ENCODE data around the gene PPP1R3A.
"Not testable (repeated sequence)": the region's sequence is repeated elsewhere in the genome, so short reads cannot be mapped to it uniquely, and the experiment has no call there.

PPP1R3A gene, protein sequence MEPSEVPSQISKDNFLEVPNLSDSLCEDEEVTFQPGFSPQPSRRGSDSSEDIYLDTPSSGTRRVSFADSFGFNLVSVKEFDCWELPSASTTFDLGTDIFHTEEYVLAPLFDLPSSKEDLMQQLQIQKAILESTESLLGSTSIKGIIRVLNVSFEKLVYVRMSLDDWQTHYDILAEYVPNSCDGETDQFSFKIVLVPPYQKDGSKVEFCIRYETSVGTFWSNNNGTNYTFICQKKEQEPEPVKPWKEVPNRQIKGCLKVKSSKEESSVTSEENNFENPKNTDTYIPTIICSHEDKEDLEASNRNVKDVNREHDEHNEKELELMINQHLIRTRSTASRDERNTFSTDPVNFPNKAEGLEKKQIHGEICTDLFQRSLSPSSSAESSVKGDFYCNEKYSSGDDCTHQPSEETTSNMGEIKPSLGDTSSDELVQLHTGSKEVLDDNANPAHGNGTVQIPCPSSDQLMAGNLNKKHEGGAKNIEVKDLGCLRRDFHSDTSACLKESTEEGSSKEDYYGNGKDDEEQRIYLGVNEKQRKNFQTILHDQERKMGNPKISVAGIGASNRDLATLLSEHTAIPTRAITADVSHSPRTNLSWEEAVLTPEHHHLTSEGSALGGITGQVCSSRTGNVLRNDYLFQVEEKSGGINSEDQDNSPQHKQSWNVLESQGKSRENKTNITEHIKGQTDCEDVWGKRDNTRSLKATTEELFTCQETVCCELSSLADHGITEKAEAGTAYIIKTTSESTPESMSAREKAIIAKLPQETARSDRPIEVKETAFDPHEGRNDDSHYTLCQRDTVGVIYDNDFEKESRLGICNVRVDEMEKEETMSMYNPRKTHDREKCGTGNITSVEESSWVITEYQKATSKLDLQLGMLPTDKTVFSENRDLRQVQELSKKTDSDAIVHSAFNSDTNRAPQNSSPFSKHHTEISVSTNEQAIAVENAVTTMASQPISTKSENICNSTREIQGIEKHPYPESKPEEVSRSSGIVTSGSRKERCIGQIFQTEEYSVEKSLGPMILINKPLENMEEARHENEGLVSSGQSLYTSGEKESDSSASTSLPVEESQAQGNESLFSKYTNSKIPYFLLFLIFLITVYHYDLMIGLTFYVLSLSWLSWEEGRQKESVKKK

GRCh38 chr7:113918946-113919345 is at the start of gene PPP1R3A:
Gene PPP1R3A (minus strand): TSS chr7:113919009. CDS start chr7:113918996, 13 bp downstream.
- DNase-seq (ENCODE audit: low spot score), result no peak

DNA sequence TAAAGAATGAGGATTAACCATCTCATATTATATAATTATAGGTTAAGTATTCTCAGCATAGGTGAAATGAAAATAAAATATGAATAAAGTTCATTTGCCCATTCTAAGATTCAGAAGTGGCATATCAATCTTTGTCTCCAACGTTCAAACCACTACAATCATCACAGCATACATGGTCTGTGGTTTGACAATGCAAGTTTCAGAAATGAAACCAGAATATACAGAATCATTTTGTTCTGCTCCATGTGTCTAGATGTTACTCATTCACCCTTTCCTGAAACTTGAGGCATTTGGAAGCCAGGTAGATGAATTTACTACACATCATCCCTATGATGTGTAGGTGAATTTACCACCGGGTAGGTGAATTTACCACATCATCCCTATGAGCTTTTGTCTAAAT is 44.5 kb upstream of the PPP1R3A start:
- no peak for DNase-seq (ENCODE audit: low spot score)

GRCh38 chr7:113959910-113960309 is 41.1 kb upstream of the PPP1R3A start:
- no peak for DNase-seq (ENCODE audit: low spot score)

- DNase-seq (ENCODE audit: low spot score), result no peak
Observed at GRCh38 chr7:113955157-113955556, 36.3 kb upstream of the PPP1R3A start.

DNA sequence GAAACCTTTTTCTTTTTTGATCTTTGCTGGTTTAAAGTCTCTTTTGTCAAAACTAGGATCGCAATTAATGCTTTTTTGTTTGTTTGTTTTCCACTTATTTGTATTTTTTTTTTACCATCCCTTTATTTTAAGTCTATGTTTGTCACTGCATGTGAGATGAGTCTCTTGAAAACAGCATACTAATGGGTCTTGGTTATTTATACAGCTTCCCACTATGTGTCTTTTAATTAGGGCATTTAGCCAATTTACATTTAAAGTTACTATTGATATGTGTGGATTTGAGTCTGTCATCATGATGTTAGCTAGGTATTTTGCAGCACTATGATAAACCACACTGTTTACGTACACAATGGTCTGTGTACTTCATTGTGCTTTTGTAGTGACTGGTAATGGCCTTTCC is 34.7 kb upstream of the PPP1R3A start:
- DNase-seq (ENCODE audit: low spot score), result no peak

- no peak for DNase-seq (ENCODE audit: low spot score)
Observed at GRCh38 chr7:113945018-113945938, 26.5 kb upstream of the PPP1R3A start.

DNA sequence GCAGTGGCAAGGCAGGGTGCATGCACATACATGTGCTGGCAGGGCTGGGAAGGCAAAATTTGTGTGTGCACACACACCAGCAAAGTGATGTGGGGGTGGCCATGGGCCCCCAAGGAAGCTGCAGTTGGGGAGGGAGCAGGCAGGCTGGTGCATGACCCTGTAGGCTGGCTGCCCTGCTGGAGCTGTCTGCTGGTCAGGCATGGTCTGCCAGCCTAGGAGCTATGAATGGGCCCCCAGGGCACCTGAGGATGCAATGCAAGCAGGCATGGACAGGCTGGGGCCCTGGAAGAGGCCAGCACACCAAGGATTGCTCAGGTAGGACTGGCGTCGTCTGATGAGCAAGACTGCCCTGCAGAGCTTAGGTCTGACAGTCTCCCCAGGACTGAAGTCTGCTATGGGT is 18.2 kb upstream of the PPP1R3A start:
- no peak for DNase-seq (ENCODE audit: low spot score)

- no peak for DNase-seq (ENCODE audit: low spot score)
Observed at GRCh38 chr7:113936535-113936934, 17.7 kb upstream of the PPP1R3A start.

GRCh38 chr7:113929389-113929788 is 10.6 kb upstream of the PPP1R3A start:
- not testable (repeated sequence) for DNase-seq (ENCODE audit: low spot score)

GRCh38 chr7:113928112-113928511 is 9.3 kb upstream of the PPP1R3A start:
- no peak for DNase-seq (ENCODE audit: low spot score)

- DNase-seq (ENCODE audit: low spot score), result no peak
Observed at GRCh38 chr7:113922049-113922448, 3.2 kb upstream of the PPP1R3A start.

GRCh38 chr7:113921363-113921762 is 2.6 kb upstream of the PPP1R3A start:
- DNase-seq (ENCODE audit: low spot score), result no peak

DNA sequence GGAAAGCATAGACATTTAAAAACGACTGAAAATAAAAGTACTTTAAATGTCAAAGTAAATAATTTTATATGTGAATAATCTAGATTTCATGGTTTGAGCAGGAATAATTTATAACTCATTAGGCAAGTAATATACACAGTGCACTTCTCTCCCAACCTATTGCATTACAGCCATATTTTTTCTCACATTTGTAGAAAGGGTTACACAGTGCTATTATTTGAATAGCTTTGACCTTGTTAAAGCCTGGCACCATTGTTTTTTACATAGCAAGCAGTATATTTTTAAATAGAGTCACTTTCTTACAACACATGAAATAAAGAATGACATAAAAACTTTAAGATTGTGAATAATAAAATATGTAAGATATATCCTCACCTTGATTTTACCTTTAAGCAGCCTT is 969 bp downstream of the PPP1R3A start:
- no peak for DNase-seq (ENCODE audit: low spot score)

DNA sequence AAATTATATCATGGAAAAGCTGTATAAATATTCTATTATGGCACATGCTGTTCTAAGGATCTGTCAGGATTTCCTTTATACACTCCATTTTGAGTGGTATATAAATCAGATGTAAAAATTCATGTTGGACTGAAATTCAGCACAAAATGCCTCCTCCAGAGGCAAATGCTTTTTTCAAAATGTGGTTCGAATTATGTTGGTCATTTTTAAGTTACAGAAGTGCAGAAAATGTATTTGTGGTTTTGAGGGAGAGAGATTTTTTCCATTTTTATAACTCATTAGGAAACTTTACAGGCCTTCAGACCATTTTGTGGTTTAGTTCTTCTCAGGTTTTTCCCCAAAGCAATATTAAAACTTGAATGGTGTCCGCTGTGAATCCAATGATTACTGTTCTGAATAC is 2.9 kb downstream of the PPP1R3A start:
- no peak for DNase-seq (ENCODE audit: low spot score)

DNA sequence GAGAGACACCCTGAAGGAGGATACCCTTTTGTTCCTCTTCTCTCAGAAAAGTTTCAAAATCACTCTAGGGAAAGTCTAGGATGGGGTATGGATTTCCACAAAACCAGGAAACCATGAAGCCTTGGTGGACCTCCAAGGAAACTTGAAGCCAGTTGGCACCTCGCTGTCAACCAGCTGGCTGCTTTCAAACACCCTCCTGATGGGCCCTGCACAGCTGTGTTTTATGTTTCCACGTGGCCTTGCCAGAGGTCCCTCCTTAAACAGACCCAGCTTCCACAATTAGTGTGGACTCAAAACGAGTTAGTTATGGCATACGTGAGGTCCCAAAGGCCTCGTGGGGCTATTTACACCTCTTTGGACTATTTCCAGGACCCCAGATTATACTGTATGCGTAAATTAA is 5.9 kb downstream of the PPP1R3A start:
- DNase-seq (ENCODE audit: low spot score), result no peak

DNA sequence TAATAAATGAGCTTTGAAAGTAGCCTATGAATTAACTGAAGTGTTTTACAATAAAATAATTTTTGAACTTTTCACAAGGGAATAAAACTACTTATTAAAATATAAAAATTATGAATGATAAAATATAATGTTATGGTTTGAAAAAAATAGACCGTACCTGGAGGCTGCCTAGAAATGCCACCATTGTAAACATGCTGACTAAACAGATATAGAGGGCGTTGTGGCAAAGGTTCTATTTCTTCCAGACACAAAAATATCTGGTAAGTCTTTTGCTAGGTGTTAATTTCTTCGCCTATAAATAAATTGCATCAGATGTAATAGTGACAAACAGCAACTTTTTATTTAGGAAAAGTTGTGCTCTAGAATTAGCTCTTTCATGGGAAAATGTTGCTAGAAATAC is 11.2 kb downstream of the PPP1R3A start:
- DNase-seq (ENCODE audit: low spot score), result no peak

GRCh38 chr7:113904521-113904920 is 14.3 kb downstream of the PPP1R3A start:
- DNase-seq (ENCODE audit: low spot score), result no peak

DNA sequence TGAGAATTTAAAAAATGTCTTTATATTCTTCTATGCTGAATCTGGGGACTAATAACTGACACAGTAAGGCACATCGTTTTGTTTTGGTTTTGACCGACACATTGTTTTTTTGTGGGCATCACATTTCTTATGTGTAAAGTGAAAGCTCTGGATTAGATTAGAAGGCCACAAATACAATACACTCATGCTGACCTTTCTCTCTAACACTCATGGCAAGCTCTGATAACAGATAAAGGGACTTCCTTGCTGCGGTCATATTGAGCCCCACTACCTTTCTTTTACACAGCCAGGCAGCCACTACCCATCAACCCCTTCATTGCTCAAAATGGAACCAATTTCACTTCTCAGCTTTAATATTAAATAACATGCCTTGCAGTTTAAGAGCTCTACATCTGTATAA is 26.0 kb downstream of the PPP1R3A start:
- DNase-seq (ENCODE audit: low spot score), result no peak

GRCh38 chr7:113891828-113892227 is 27.0 kb downstream of the PPP1R3A start:
- no peak for DNase-seq (ENCODE audit: low spot score)

- no peak for DNase-seq (ENCODE audit: low spot score)
Observed at GRCh38 chr7:113891031-113891350, 27.8 kb downstream of the PPP1R3A start.

- DNase-seq (ENCODE audit: low spot score), result no peak
Observed at GRCh38 chr7:113890331-113891030, 28.3 kb downstream of the PPP1R3A start.
